ENCODE results near the gene ATG4B. TPM values are rescaled to one million over a fixed set of nuclear protein-coding genes. Genes with fewer than 3 reads are reported as not detected.
A peak's percentile ranks its signal among the peaks of the same experiment; 100 is the strongest.

The ATG4B gene
- total and polyA plus RNA-seq, 9 of the 15 experiments (the other 6 are each of a cell fraction or from before 2014, with no cell fraction given) = 5.9 to 58.8 (median 35.6) TPM

GRCh38 chr2:241701399-241702154 is 64.1 kb downstream of the ATG4B start, which contains the start of gene ING5 (continued):
- no peak for TF ChIP-seq SMAD4 (CRISPR knock-in tag; conservative IDR thresholded peaks at IDR 0.05)
- TF ChIP-seq YY1 (IDR thresholded peaks at IDR 0.05; ENCODE audit: borderline replicate concordance in 1 of 3, control insufficient read depth in 1 of 3, extremely low read depth in 1 of 3, insufficient read depth in 3 of 3, insufficient read length in 1 of 3, insufficient replicate concordance in 2 of 3, low read depth in 1 of 3, low read length in 2 of 3) = peak; percentile 63 to 94 (median 90)
- peak; percentile 64 for TF ChIP-seq CXXC5 (CRISPR knock-in tag; IDR thresholded peaks at IDR 0.05)
- no peak for TF ChIP-seq TAF7 (tag; IDR thresholded peaks at IDR 0.05)
- TF ChIP-seq KAT2B (IDR thresholded peaks at IDR 0.05; ENCODE audit: low read depth, low read length) = no peak
- no peak for TF ChIP-seq ZNF384 (IDR thresholded peaks at IDR 0.05; ENCODE audit: low read depth, low read length)
- TF ChIP-seq TEAD2 (tag; IDR thresholded peaks at IDR 0.05) = no peak
- TF ChIP-seq LCOR (CRISPR knock-in tag; IDR thresholded peaks at IDR 0.05) = no peak
- peak; percentile 68 to 96; a peak in 3 of 4 replicates for TF ChIP-seq HDAC1 (IDR thresholded peaks at IDR 0.05)
- peak; percentile 57; the same call in 1 of the 2 replicates for TF ChIP-seq MYNN (IDR thresholded peaks at IDR 0.05)
- TF ChIP-seq MYNN (CRISPR knock-in tag; IDR thresholded peaks at IDR 0.05) = no peak
- TF ChIP-seq, protein P1, sequence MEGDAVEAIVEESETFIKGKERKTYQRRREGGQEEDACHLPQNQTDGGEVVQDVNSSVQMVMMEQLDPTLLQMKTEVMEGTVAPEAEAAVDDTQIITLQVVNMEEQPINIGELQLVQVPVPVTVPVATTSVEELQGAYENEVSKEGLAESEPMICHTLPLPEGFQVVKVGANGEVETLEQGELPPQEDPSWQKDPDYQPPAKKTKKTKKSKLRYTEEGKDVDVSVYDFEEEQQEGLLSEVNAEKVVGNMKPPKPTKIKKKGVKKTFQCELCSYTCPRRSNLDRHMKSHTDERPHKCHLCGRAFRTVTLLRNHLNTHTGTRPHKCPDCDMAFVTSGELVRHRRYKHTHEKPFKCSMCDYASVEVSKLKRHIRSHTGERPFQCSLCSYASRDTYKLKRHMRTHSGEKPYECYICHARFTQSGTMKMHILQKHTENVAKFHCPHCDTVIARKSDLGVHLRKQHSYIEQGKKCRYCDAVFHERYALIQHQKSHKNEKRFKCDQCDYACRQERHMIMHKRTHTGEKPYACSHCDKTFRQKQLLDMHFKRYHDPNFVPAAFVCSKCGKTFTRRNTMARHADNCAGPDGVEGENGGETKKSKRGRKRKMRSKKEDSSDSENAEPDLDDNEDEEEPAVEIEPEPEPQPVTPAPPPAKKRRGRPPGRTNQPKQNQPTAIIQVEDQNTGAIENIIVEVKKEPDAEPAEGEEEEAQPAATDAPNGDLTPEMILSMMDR (IDR thresholded peaks at IDR 0.05 in 2 of 3, conservative IDR thresholded peaks at IDR 0.05 in 1 of 3; ENCODE audit: insufficient read depth in 2 of 3, low read depth in 1 of 3, low read length in 3 of 3) = no peak
- TF ChIP-seq PHB2 (IDR thresholded peaks at IDR 0.05; ENCODE audit: low read depth) = no peak
- no peak for TF ChIP-seq TBL1XR1 (IDR thresholded peaks at IDR 0.05; ENCODE audit: low read length in 2 of 2)
- TF ChIP-seq EZH2 (IDR thresholded peaks at IDR 0.05; ENCODE audit: borderline replicate concordance, low read depth, low read length) = no peak
- TF ChIP-seq GTF2E2 (tag; IDR thresholded peaks at IDR 0.05) = no peak
- TF ChIP-seq POLR2AphosphoS2 (IDR thresholded peaks at IDR 0.05; ENCODE audit: low read length) = no peak
- TF ChIP-seq ZNF274 (IDR thresholded peaks at IDR 0.05; ENCODE audit: borderline replicate concordance, low read depth, low read length) = no peak
- TF ChIP-seq HMG20B (CRISPR knock-in tag; IDR thresholded peaks at IDR 0.05) = no peak
- TF ChIP-seq, protein P2, sequence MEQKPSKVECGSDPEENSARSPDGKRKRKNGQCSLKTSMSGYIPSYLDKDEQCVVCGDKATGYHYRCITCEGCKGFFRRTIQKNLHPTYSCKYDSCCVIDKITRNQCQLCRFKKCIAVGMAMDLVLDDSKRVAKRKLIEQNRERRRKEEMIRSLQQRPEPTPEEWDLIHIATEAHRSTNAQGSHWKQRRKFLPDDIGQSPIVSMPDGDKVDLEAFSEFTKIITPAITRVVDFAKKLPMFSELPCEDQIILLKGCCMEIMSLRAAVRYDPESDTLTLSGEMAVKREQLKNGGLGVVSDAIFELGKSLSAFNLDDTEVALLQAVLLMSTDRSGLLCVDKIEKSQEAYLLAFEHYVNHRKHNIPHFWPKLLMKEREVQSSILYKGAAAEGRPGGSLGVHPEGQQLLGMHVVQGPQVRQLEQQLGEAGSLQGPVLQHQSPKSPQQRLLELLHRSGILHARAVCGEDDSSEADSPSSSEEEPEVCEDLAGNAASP (IDR thresholded peaks at IDR 0.05) = no peak
- 0 out of 6 replicates have a peak, but pooled peaks of 1 of the 3 experiments have one; percentile 25 for TF ChIP-seq ZBTB11 (CRISPR knock-in tag; IDR thresholded peaks at IDR 0.05)
